HG02763 (cell line): Measurements from ENCODE around the gene SAMD4A.
A peak's percentile ranks its signal among the peaks of the same experiment; 100 is the strongest.
"Not testable (repeated sequence)": the region's sequence is repeated elsewhere in the genome, so short reads cannot be mapped to it uniquely, and the experiment has no call there.

Source experiments
- ATAC-seq: cut with Tn5 transposase; IDR thresholded peaks from one replicate; pipeline ENCODE4 v1.9.1; 2021; ENCODE audit warnings: mild to moderate bottlenecking, moderate library complexity; ENCODE audit not compliant: unreplicated experiment

SAMD4A gene

DNA sequence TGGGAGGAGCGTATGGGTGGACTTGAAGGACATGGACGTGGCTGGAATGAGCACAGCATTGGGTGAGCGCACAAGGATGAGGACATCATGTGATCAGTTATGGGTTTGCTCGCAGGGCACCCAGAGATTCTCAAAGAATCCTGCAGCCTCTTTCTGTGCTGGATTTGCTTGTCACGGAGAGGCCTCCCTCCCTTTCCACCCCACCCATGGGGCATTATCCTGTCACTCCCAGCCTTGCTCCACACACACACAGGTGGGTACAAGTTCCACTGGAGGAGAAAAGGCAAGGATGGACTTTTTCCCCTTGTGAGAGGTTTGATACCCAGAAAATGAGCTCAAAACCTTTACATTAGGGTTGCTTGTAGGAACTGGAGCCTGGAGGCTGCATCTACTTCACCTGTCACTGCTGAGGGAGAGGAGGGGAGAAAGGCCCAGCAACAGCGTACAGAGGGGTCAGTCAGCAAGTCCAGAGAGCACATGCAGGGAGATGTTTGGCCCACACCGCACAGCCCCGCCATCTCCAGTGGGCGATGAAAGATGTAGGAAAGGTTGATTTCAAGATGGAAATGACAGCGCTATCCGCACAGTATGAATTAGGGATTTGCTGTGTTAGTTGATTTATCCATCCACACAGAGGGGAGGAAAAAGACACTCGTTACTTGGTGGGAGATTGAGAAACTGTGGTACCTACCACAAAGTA lies 223.0 kb downstream of the SAMD4A start:
- no peak for ATAC-seq

DNA sequence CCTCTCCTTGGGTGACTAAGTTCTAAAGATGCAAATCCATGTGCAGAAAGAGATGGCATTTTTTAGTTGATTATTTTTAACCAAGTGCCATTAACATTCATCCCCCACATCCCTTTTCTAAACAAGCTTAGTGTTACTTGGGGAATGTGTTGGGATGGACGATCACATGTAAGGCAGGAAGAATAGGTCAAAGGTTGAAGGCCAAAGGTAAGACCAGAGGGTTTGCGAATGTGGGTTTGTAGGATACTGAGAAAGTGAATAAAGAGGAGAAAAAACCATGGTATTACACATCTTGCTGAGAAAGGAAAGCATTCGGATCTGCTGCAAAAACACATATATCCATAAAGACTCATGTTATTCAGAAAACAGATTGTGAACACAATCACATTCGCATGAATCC lies 224.1 kb downstream of the SAMD4A start:
- ATAC-seq, result no peak

DNA sequence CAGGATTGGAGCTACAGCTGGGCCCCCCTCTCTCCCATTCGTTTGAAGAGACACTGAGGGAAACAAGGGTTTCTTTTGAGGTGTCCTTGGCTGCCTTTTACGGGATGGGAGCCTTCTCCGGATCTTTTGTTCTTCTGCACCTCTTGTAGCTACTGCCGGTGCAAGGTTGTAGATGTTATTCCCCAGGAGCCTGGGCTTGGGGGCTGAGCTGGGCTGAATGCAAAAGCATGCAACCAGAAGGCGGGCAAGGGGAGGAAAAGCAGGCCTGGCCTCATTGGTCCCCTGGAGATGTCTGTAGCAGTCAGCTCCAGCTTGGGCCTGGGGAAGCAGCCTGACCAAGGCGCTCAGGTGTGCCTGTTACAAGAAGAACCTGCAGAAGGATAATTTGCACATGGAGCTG lies 225.4 kb downstream of the SAMD4A start:
- no peak for ATAC-seq

DNA sequence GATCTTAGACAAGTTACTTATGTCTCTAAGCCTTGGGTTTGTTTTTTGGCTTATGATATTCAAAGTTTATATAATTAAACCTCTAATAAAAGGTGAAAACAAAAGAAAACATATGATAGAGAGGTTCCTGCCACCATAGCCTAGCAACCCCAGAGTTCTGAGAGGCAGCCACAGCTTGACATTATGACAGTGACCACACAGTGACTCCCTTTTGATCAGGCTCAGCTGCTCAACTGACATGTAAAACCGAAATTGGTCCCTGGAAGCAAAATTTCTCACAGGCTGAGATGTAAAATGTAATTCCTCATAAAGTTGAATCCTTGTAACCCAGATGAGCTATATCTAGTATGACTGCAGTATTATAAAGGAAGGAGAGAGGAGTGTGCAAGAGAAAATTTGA lies 227.2 kb downstream of the SAMD4A start:
- ATAC-seq, result no peak

DNA sequence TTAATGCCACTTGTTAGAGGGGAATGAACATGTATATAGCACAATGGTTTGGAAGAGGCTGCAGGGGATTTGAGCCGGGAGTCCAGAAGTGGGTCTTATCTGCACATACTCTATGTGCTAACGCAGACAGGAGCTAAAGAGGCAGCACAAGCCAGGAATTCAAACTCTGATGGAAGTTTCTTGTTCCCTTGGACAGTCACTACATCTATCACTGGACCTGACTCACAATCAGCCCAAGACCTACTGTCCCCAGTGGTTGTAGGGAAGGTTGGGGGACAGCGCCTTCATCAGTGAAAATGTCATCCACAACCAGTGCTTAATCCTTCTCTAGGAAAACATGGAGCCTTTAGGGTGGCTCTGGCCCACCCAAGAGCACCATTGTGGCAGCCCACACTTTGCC lies 227.9 kb downstream of the SAMD4A start:
- no peak for ATAC-seq

DNA sequence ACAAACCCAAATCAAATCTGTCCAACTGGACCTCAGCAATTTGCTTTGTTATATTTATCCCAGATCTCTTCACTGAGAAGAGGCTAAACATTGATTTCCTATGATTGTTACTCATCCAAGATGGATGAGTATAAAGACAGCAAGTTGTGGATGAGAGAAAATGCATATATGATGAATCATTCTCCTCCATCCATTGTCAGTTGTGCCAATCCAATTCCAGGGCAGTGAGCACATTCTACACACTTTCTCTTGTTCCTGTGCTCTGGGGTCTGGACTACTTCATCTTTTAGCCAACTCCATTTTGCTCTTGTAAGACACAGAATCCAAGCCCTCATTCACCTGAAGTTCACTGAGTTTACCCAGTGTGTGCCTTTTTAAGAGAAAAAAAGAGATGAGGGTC lies 230.0 kb downstream of the SAMD4A start:
- no peak for ATAC-seq

DNA sequence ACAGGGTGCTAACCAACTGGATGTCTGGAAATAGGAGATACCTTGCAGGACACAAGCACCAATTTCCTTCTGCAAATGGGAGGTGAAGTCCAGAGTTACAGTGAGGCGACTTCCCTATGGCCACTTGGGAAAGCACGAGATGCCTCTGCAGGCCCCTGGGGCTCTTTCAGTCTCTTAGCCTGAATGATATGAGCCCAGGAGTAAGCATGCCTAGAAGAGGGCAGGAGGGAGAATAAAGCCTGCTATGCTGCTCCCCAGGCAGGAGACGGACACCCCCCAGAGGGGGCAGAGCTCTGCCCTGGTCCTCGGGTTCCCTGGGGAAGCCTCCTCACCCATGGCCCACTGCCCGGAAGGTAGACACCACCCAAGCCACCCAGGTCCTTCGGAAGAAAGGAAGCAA lies 230.6 kb downstream of the SAMD4A start:
- no peak for ATAC-seq

DNA sequence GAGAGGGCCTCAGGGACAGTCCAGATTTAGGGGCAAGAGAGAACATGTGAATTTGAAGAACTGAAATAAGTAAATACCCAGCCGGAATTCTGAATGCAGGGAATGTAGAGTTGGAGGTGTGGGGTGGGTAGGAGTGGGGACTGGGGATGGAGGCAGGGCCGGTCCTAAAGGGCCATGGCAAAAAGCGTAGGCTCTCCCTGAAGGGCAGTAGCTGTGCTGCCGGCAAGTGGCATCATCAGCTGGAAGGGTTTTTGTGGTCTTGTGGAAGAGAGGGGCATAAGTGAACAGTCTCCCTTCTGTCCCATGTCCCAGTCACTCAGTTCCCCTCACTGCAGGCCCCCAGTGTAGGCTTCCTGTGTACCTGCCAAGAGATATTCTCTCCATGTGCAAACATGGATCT lies 231.1 kb downstream of the SAMD4A start:
- no peak for ATAC-seq

DNA sequence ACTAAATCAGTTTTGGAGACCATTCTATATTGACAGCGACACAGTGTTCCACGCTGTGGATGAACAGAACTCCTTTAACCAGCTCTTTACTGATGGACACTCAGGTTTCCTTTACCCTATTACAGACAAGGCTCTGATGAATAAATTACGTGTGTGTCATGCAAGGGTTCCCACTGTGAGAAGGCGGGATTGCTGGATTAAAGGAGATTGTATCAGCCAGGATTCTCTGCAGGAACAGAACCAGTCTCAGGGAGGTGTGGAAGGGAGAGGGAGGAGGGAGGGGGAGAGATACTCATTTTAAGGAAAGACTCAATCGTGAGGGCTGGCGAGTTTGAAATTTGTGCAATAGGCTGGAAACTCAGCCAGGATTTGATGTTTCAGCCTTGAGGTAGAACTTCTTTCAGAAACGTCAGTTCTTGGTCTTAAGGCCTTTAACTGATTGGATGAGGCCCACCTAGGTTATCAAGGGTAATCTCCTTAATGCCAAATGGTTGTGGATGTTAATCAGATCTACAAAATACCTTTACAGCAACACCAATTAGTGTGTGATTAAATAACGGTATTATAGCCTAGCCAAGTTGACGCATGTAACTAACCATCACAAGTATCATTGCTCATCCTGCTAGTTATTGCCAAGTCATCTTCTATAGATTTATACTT lies 231.7 kb downstream of the SAMD4A start:
- ATAC-seq, result no peak

DNA sequence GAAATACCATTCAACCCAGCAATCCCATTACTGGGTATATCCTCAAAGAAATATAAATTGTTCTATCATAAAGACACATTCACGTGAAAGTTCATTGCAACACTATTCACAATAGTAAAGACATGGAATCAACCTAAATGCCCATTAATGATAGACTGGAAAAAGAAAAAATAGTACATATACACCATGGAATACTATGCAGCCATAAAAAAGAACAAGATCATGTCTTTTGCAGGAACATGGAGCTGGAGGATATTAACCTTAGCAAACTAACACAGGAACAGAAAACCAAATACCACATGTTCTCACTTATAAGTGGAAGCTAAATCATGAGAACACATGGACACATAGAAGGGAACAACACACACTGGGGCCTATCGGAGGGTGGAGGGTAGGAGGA lies 234.6 kb downstream of the SAMD4A start:
- ATAC-seq, result not testable (repeated sequence)

DNA sequence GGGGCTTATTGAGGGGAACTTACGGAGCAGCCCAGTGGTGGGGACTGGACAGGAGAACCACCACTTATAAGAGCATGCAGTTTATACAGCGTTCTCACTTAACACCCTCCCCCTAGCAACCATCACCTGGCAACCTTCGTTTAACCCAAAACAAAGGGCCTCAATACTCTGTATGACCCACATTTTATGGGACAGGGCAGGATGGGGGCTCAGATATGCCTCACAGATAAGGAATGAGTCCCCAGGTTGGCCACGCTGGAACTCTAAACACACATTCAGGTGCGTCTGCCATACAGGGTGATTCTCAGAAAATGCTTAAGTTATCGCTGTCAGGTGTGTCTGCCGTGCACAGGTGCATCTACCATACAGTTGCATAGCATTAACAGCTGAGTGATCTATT lies 236.5 kb downstream of the SAMD4A start:
- no peak for ATAC-seq

DNA sequence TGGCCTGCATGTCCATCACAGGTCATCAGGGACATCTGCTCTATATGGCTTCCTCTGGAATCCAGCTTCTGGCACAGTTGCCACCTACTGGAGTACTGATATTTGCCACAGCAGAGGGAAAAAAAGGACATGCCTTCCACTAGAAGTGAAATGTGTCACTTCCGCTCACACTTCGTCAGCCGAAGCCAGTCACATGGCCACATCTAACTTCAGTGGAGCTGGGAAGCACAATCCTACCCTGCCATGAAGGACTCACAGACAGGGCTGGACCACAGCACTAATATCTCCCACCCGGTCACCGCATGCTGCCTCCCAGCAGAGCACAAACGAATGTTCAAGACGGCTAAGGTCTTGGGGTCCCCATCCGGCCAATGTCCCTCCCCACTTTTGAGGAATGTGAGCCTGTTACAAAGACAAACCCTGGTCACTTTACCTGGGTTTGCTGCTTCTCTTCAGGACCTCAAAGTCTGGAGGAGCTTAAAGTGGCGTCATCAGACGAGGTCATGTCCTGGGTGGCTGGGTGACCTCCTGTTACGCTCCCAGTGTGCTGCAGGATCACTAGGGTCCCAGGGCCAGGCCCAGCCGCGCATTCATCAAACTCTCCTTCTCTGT lies 237.1 kb downstream of the SAMD4A start:
- ATAC-seq, result no peak

DNA sequence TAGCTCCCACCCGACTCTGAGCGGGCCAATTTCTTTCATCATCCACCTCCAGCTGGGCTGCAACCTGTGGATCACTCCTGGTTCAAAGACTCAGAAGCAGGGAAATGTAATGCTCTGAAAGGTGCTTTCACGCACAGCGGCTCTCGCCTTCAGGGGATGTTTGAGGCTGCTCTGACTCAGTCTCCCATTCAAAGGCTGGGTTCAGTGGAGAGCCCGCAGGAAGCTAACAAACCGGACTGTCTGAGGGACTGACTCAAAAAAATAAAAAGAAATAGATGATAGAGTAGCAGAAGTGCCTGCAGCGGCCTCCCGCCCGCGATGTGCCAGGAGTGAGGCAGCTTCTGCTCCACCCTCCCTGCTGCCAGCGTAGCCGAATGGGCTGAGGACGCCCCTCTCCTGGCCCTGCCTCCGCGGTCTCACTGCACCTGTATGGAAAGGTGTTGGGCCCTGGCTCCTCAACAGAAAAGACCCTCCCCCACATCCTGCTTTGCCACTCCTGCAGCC lies 237.7 kb downstream of the SAMD4A start:
- ATAC-seq, result no peak

DNA sequence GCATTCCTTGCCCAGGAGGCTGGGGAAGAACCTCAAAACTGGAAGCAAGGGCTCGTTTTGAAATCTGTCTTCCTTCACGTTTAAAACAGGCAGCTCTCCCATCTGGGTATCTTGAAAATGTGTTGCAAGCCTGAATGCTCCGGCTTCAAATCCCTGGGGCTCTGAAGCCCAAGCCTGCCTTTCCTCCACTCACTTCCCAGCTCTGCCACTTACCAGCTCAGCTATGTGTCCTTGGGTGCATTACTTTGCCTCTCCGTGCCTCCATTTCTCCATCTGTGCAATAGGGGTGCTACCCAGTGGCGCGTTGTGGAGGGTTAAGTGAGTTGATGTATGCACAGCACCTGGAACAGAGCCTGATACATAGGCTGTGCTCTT lies 238.1 kb downstream of the SAMD4A start:
- ATAC-seq, result no peak

DNA sequence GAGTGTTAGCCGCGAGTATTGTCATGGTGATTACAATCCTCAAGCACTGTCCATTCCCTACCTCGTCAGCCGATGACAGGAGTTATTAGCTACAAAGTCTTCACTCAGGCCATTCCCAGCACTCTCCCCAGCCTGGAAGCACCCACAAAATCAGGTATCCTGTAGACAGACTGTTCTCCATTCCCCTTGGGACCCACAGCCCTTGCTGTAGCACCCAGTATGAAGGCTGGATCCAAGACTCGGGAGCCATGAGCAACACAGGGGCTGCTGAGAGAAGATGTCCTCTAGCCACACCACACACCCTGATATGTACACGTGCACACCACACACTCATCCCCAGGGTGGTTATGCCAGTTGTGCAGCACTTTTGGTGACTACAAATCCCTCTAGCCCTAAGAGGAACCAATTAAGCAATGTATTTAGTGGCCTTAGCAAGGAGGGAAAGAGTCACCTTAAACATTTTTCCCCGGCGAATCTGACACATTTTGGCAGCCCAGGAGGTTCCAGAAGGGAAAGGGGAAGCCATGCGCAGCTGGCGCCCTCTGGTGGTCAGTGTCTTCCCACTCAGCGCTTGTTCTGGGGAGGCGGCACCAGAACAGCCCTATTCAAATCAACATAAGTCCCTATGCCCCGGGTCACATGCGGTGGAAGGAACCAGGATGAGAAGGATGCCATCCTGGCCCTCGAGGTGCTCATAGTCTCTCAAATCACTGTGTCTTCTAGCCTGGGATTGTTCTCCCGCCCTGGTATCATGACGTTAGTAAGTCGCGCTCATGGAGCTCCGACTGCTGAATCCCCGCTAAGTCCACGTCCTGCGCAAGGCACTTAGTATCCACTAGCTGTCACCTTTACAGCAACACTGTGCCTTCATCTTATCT lies 238.8 kb downstream of the SAMD4A start:
- ATAC-seq, result peak; percentile 43

DNA sequence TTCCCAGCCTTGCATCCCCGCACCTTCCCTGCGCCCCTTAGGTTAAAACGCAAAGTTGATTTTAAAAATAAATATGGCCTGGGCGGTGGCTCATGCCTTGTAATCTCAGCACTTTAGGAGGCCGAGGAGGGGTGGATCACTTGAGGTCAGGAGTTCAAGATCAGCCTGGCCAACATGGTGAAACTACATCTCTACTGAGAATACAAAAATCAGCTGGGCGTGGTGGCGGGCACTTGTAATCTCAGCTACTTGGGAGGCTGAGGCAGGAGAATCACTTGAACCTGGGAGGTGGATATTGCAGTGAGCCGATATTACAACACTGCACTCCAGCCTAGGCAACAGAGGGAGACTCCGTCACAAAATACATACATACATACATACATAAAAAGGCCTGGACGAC lies 239.7 kb downstream of the SAMD4A start:
- no peak for ATAC-seq

DNA sequence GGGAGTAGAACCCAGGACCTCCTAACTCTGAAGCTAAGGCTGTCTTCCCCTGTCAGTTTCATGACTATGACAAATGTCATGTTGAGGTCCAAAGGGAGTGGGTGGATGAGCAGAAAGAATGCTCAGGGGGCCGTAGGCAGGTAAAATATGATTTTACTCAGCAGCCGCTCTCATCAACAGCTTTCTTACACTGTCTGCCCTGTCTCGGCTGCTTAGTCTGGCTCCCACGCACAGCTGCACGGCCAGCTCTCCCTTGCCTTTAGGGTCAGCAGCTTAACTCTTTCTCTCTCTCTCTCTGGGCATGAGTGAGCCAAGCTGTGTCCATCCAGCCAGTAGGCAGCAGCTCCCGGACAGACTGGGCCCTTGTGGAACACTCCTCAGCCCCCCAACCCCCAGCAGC lies 240.5 kb downstream of the SAMD4A start:
- no peak for ATAC-seq

DNA sequence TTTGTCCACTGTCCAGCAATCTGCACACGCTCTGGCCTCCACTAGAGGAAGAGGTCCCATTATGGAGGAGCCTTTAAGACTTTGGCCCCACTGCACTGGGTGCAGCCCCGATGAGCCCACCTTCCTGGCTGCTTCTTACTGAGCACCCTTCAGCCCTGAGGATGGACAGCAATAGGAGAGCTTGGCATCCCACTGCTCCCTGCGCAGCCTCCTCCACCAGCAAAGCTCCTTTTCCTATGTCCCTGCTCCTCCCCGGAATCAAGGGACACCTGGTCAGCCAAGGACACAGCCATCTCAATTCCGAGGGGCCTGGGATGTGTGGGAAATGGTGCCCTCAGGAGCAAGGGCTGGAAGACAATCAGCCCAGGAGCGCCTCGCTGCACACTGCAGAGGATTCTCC lies 241.0 kb downstream of the SAMD4A start:
- ATAC-seq, result no peak

DNA sequence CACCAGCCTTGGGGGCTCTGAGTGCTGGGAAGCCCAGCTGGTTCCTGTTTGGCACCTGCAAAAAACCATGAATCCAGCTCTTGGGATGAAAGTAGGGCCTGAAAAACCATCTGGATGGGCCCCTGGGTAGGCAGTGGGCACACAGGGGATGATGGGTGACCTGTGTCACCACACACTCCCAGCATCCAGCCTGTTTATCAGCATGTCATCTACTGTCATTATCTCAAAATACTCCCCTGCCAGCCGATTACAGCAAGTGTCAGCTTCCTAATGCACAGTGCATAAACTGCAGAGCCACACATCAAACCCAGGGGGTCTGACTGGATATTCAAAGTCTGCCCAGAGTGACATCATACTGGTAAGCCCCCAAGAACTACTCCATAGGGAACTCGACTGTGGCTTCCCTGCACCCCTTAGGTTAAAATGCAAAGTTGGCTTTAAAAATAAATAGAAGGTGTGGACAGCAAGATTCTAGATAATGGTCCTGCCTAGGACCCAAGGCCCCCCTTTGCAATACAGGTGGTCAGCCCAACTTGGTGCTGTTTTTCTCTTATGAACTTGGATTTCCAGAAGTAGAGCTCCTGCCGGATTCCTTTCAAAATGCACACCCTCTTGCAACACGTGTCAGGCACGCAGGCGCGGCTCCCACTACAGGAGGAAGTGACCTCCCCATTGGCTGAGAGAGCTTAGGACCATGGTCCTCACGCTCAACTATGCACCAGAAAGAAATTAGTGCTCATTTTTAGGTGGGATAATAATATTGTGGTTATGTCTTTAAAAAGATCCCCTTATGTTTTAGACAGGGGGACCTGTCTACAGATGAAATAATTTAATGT lies 241.6 kb downstream of the SAMD4A start:
- ATAC-seq, result no peak

DNA sequence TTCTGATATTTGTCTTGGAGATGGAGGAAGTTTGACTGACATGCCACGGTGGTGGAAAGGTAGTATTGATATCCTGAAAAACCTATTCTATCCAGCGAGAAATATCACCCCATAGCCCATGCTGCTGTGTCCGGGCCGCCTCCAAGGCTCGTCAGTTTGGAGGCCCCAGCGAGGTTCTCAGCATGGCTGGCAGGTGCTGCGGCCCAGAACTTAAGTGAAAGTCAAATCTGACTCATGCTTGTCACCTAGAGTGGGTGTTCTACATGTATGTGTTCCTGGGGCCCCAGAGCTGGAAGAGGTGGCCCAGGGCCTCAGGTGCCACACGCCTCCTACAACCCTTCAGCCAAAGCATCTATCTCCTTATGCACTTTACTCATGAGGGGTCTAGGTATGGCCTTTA lies 242.8 kb downstream of the SAMD4A start:
- no peak for ATAC-seq
